Sigmoid colon (tissue), 7 donors: Measurements from ENCODE around the gene QRICH1. TPM values are rescaled to one million over a fixed set of nuclear protein-coding genes. Genes with fewer than 3 reads are reported as not detected.
A peak's percentile ranks its signal among the peaks of the same experiment; 100 is the strongest.

Experiments
- DNase-seq: peaks from one replicate; pipeline ENCODE4 v3.0.0-alpha.2; 2019
- H3K27ac ChIP-seq, 4 donors: fragments of 200-600 bp; sonication (generic); one replicate each; pipeline ENCODE4 v1.5.1; 2016 to 2019; ENCODE audit warnings: mild to moderate bottlenecking in 1 of 4
- H3K27me3 ChIP-seq, 3 donors: fragments of 200-600 bp; sonication (generic); one replicate each; pipeline ENCODE4 v1.5.1; 2019; ENCODE audit warnings: mild to moderate bottlenecking in 1 of 3
- H3K36me3 ChIP-seq, 4 donors: fragments of 200-600 bp; sonication (generic); one replicate each; pipeline ENCODE4 v1.5.1; 2016 to 2019
- H3K4me1 ChIP-seq, 4 donors: fragments of 200-600 bp; sonication (generic); one replicate each; pipeline ENCODE4 v1.5.1; 2017 to 2019
- H3K4me3 ChIP-seq, 4 donors: fragments of 200-600 bp; sonication (generic); one replicate each; pipeline ENCODE4 v1.5.1; 2017 to 2019; ENCODE audit warnings: mild to moderate bottlenecking in 2 of 4, moderate library complexity in 1 of 4
- H3K9me3 ChIP-seq, 4 donors: fragments of 200-600 bp in 3 of 4; sonication (generic) in 3 of 4; one replicate each; pipeline versions ENCODE4 v1.5.1 to v1.6.1; 2013 to 2019
- CTCF ChIP-seq, 4 experiments: fragments of 450-650 bp in 3 of 4; fragments of 200-600 bp in 1 of 4; IDR thresholded peaks; one replicate each; pipeline ENCODE4 v1.5.1; 2016 to 2019; ENCODE audit warnings: antibody characterized with exemption in 4 of 4, mild to moderate bottlenecking in 3 of 4, moderate library complexity in 2 of 4
- EP300 ChIP-seq, 4 donors: sonication (generic); formaldehyde crosslinking; IDR thresholded peaks; one replicate each; pipeline ENCODE4 v1.6.1; 2017; ENCODE audit warnings: antibody characterized with exemption in 4 of 4
- POLR2A ChIP-seq, 2 donors: fragments of 450-650 bp; IDR thresholded peaks; one replicate each; pipeline ENCODE4 v1.6.1; 2016; ENCODE audit warnings: antibody characterized with exemption in 2 of 2, mild to moderate bottlenecking in 2 of 2, moderate library complexity in 2 of 2
- POLR2AphosphoS5 ChIP-seq, 4 donors: sonication (generic); formaldehyde crosslinking; IDR thresholded peaks; one replicate each; pipeline ENCODE4 v1.6.1; 2017; ENCODE audit warnings: antibody characterized with exemption in 4 of 4
- WGBS, 2 donors: extraction: QIAGEN DNeasy Blood & Tissue Kit; methylation state at CpG; one replicate each; pipeline ENCODE4 v1.1.7; 2013; 5-methylcytosine and 5-hydroxymethylcytosine counted together
- intact Hi-C: fragments of 100-400 bp; cut with DNase I; formaldehyde crosslinking; loops from one replicate; pipeline ENCODE4 v1.15.1; 2023
- polyA plus RNA-seq, 3 donors: library from polyadenylated mRNA; stranded (reverse); fragments of 200-250 nt; gene quantifications; one replicate each; pipeline ENCODE4 v1.2.3, GENCODE V29; 2013
- total RNA-seq, 4 donors: library from RNA; depleted of rRNA; stranded (reverse); fragments of >200 nt; gene quantifications; one replicate each; pipeline ENCODE4 v1.1.0, GENCODE V29; 2016
- donor health status: healthy with polysubstance abuse.
- donor health status: Bipolar disorder and iron deficiency.
- donor health status: healthy.

Gene QRICH1
- total and polyA plus RNA-seq, 7 donors: 16.8 to 255 (median 68.4) TPM

- TF ChIP-seq POLR2AphosphoS5 (IDR thresholded peaks at IDR 0.05) (no peak), EP300 (IDR thresholded peaks at IDR 0.05) (no peak), CTCF (IDR thresholded peaks at IDR 0.05) (no peak), POLR2A (IDR thresholded peaks at IDR 0.05) (no peak)
- intact Hi-C loops: no loop called here
- H3K36me3 ChIP-seq: peaks cover 13 to 95% (median 33%) of the 10 kb centered on the region in 4 donors
Measured at GRCh38 chr3:49035281-49035680, 58.6 kb downstream of the QRICH1 start.

DNA sequence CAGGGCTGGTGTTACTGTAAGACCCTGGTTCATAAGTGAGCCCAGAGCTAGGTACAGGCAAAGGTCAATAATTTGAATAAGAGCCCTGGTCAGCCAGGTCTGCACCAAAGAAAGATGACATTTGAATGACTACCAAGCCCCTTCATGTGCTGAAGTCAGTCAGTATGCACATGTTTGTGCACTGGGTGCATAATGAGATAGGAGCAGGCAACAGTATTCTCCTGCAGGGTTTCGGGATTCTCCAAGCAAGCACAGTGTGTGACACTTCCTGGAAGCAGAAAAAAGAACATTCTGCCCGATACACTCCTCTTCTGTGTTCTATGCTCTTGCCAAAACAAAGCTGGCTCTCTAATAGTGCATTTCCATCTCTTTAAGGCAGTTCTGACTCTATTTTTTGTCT, 59.2 kb downstream of the QRICH1 start:
- peaks cover 13 to 92% (median 32%) of the 10 kb centered on the region in 4 donors for H3K36me3 ChIP-seq
- TF ChIP-seq POLR2A (IDR thresholded peaks at IDR 0.05) (no peak), EP300 (IDR thresholded peaks at IDR 0.05) (no peak), POLR2AphosphoS5 (IDR thresholded peaks at IDR 0.05) (no peak), CTCF (IDR thresholded peaks at IDR 0.05) (no peak)

More at GRCh38 chr3:49035281-49035680, 58.6 kb downstream of the QRICH1 start:
- Histone ChIP-seq H3K27ac (no peak overlapping the region), H3K4me3 (no peak overlapping the region), H3K4me1 (peaks cover 0 to 6% (median 3%) of the 10 kb centered on the region in 4 donors), H3K9me3 (no peaks in the 10 kb centered on the region), H3K27me3 (no peaks in the 10 kb centered on the region)
- 92 to 95% methylated on average over 3 of the region's 3 CpGs for WGBS, 2 donors
- no peak for DNase-seq

DNA sequence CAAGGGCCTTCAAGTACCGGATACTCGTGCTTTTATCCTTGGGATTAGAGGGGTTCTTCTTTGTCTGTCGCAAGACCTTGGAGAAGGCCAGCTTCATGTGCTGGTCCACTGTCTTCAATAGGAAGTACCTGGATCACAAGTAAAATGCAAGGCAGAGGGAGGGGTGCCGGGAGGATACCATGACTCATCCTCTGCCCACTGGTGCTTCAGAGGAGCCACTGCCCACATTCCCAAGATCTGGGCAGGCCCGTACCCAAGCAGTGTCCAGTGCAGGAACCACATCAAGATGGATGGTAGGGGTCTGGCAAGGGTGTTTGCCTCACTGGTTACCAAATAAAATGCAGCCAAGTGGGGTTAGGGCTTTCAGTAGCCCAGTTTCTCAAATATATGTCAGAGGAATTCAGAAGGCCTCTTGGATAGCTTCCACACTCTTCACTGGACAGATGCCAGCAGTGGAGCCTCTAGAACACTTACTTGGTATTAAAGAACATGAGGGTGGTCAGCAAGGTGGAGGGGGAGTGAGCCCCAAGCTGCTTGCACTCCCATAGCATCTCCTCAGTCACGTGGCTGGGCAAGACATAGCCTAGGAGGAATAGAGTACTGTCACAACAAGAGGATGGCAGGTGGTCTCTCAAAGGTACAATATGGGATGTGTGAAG, 61.1 kb downstream of the QRICH1 start:
- H3K4me3 ChIP-seq: no peak overlapping the region
- intact Hi-C loops: no loop called here
- H3K27ac ChIP-seq: no peak overlapping the region
- H3K36me3 ChIP-seq: peaks cover 13 to 76% (median 29%) of the 10 kb centered on the region in 4 donors
- TF ChIP-seq CTCF (IDR thresholded peaks at IDR 0.05) (no peak), EP300 (IDR thresholded peaks at IDR 0.05) (no peak), POLR2AphosphoS5 (IDR thresholded peaks at IDR 0.05) (no peak), POLR2A (IDR thresholded peaks at IDR 0.05) (no peak)
- peaks cover 0 to 26% (median 16%) of the 10 kb centered on the region in 4 donors for H3K4me1 ChIP-seq
- WGBS, 2 donors: 92% methylated on average over 6 of the region's 6 CpGs
- H3K9me3 ChIP-seq: no peaks in the 10 kb centered on the region
- DNase-seq: peak; percentile 65
- H3K27me3 ChIP-seq: no peaks in the 10 kb centered on the region

More for the DNA sequence above, 59.2 kb downstream of the QRICH1 start:
- 92 to 96% methylated on average over 2 of the region's 2 CpGs for WGBS, 2 donors
- no peak for DNase-seq
- peaks cover 0 to 9% (median 3%) of the 10 kb centered on the region in 4 donors for H3K4me1 ChIP-seq
- no peak overlapping the region for H3K4me3 ChIP-seq
- H3K9me3 ChIP-seq: no peaks in the 10 kb centered on the region
- intact Hi-C loops: no loop called here
- no peaks in the 10 kb centered on the region for H3K27me3 ChIP-seq
- no peak overlapping the region for H3K27ac ChIP-seq

- H3K9me3 ChIP-seq: no peaks in the 10 kb centered on the region
- no peak for TF ChIP-seq POLR2A (IDR thresholded peaks at IDR 0.05)
- no peak for TF ChIP-seq CTCF (IDR thresholded peaks at IDR 0.05)
- no peak for TF ChIP-seq POLR2AphosphoS5 (IDR thresholded peaks at IDR 0.05)
- TF ChIP-seq EP300 (IDR thresholded peaks at IDR 0.05): no peak
- H3K27ac ChIP-seq: peak overlapping the region in 2 of 4 donors; percentile 94 to 98
- no peak overlapping the region for H3K4me3 ChIP-seq
- peak; percentile 57 for DNase-seq
- peaks cover 0 to 27% (median 18%) of the 10 kb centered on the region in 4 donors for H3K4me1 ChIP-seq
- peaks cover 13 to 71% (median 35%) of the 10 kb centered on the region in 4 donors for H3K36me3 ChIP-seq
- H3K27me3 ChIP-seq: no peaks in the 10 kb centered on the region
- intact Hi-C loops: no loop called here
- 90 to 93% methylated on average over 6 of the region's 6 CpGs for WGBS, 2 donors
Measured at GRCh38 chr3:49030321-49030720, 63.5 kb downstream of the QRICH1 start.
